RWPE1 (cell line): ENCODE results near the gene DNAH9.

Source experiments
- CTCF ChIA-PET: fragments of 350-600 bp; sonication (Branson Sonifier 250); formaldehyde crosslinking; extraction: SDS; loops from one replicate; lab custom pipeline; 2021; lab: Yijun Ruan, JAX
- POLR2A ChIA-PET: fragments of 400-600 bp; formaldehyde crosslinking; extraction: SDS; loops from one replicate; lab custom pipeline; 2020; ENCODE audit warnings: antibody characterized with exemption; ENCODE audit not compliant: low non-redundant PET; lab: Yijun Ruan, JAX
- DNase-seq: peaks from one replicate; pipeline ENCODE4 v3.0.0; 2012; ENCODE audit warnings: low spot score
- H3K27ac ChIP-seq: fragments of 450-650 bp; 2 replicates; pipeline ENCODE4 v1.5.1; 2017
- TF ChIP-seq, protein P1 (sequence below): fragments of 450-650 bp; conservative IDR thresholded peaks from 2 replicates; pipeline ENCODE4 v1.5.1; 2017; ENCODE audit warnings: low read depth, mild to moderate bottlenecking

Gene DNAH9

DNA sequence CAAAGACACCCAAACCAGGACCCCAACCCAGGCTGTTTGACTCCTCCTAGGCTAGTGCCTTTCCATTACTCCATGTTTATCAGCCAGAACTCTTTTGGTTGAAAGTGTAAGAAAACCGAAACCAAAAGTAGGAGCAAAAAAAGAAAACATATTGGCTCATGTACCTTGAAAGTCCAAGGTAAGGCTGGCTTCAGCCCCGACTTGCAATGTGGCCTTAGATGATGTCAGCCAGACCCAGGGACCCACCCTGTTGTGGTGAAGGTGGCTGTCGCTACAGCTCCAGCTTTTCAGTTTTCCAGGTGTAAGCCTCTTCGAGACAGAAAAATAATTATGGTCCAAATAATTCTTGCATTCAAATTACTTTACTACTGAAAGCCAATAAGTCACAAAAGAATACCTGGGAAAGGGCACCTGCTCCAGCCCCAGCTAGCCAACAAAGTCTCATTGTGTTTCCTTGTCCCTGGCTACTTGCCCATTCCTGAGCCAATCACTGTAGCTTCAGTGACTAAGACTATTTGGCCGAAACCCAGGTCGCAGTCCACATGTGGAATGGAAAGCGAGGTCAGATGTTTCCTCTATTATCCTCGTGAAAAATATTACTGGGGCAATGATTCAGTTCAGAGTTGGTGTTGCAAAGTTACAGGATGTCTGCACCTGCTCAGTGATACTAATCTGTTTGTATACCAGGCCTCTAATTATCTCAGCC lies 20.7 kb downstream of the DNAH9 start:
- CTCF ChIA-PET = no interaction called here
- POLR2A ChIA-PET = interaction anchor here (0.6 kb wide), 1 partner anchor 14 kb away, joined by 3 read pairs; no protein-coding TSS in a partner anchor
- no peak overlapping the region for H3K27ac ChIP-seq
- TF ChIP-seq, protein P1, sequence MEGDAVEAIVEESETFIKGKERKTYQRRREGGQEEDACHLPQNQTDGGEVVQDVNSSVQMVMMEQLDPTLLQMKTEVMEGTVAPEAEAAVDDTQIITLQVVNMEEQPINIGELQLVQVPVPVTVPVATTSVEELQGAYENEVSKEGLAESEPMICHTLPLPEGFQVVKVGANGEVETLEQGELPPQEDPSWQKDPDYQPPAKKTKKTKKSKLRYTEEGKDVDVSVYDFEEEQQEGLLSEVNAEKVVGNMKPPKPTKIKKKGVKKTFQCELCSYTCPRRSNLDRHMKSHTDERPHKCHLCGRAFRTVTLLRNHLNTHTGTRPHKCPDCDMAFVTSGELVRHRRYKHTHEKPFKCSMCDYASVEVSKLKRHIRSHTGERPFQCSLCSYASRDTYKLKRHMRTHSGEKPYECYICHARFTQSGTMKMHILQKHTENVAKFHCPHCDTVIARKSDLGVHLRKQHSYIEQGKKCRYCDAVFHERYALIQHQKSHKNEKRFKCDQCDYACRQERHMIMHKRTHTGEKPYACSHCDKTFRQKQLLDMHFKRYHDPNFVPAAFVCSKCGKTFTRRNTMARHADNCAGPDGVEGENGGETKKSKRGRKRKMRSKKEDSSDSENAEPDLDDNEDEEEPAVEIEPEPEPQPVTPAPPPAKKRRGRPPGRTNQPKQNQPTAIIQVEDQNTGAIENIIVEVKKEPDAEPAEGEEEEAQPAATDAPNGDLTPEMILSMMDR = no peak
- DNase-seq = peak; percentile 2

GRCh38 chr17:11622492-11622891 lies 24.2 kb downstream of the DNAH9 start:
- CTCF ChIA-PET = interaction anchor here (0.6 kb wide), 1 partner anchor 619 kb away, joined by 3 read pairs; no protein-coding TSS in a partner anchor
- TF ChIP-seq, protein P1 = no peak
- POLR2A ChIA-PET = no interaction called here
- no peak for DNase-seq
- no peak overlapping the region for H3K27ac ChIP-seq

DNA sequence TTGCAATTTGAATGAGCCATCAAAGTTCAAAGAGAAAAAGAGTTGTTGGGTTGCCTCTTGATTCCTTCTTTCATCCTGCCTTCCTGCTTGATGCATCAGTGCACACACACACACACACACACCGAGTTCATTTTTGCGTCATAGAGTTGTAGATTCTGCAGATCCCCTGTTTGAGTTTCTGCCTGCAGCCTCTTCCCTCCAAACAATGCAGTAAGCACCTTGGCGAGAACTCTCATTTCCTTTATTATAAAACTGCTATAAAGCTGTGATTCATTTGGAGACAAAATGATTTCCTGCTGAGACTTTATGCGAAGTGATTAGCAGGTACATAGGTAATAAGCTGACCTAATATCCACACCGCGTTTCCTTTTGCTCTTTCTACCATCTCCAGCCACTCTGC lies 26.7 kb downstream of the DNAH9 start:
- DNase-seq = no peak
- POLR2A ChIA-PET = no interaction called here
- TF ChIP-seq, protein P1 = no peak

GRCh38 chr17:11625878-11626277 lies 27.6 kb downstream of the DNAH9 start:
- POLR2A ChIA-PET = no interaction called here
- CTCF ChIA-PET = no interaction called here
- no peak overlapping the region for H3K27ac ChIP-seq
- TF ChIP-seq, protein P1 = no peak
- DNase-seq = no peak

More for the DNA sequence above, 26.7 kb downstream of the DNAH9 start:
- CTCF ChIA-PET = no interaction called here
- H3K27ac ChIP-seq = no peak overlapping the region

DNA sequence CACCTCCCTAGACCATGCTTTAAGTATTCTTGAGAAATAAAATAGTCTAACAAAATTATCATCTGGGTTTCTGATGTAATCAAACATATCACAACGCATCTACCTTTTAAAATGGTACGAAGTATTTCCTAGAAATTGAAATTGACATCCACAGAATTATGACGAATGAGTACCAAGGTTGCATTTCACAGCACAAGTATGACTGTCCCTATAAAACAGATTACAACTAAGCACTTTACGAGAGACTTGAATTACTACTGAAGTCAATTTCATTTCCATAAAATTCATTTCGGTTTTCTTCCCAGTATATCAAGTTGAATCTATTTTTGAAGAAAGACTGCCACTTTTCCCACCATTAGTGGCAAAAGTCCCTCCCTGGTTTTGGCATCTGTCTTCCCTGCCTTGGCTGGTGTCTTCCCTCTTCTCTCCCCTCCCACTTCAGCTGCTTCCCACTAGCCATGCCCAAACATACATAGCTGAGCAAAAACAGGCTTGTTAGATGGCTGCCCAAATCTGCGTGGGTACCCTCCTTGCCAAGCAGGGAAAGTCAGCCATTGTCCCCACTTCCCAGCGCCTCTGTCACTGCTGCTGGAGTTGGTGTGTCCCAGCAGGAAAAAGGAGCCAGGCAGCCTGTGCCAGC lies 29.2 kb downstream of the DNAH9 start:
- no peak overlapping the region for H3K27ac ChIP-seq
- TF ChIP-seq, protein P1 = no peak
- DNase-seq = no peak
- POLR2A ChIA-PET = no interaction called here
- CTCF ChIA-PET = interaction anchor here (0.6 kb wide), 1 partner anchor 252 kb away, joined by 3 read pairs; no protein-coding TSS in a partner anchor

- DNase-seq = no peak
- POLR2A ChIA-PET = no interaction called here
- no peak overlapping the region for H3K27ac ChIP-seq
- CTCF ChIA-PET = no interaction called here
- TF ChIP-seq, protein P1 = no peak
Observed at GRCh38 chr17:11628374-11628773, 30.1 kb downstream of the DNAH9 start.
